DND-41 (cell line): ENCODE measurements around the gene ATP12A.

Experiments
- CTCF ChIP-seq: IDR thresholded peaks from 2 replicates; pipeline ENCODE4 v1.5.1; 2012; ENCODE audit warnings: borderline replicate concordance, low read length, moderate library complexity, mild to moderate bottlenecking; ENCODE audit not compliant: poor library complexity, severe bottlenecking; ENCODE audit errors: extremely low read depth
- EZH2 ChIP-seq: IDR thresholded peaks from 3 replicates; pipeline ENCODE4 v1.6.1; 2012; ENCODE audit warnings: borderline replicate concordance, low read depth, mild to moderate bottlenecking, moderate library complexity, low read length, inconsistent platforms; ENCODE audit not compliant: severe bottlenecking

- TF ChIP-seq CTCF (no peak), EZH2 (no peak)
These were observed 7.8 kb upstream of the ATP12A start for GRCh38 chr13:24672141-24673132.
